HG03571 (cell line): ENCODE measurements around the gene CHD5.

Experiments used
- ATAC-seq: cut with Tn5 transposase; IDR thresholded peaks from one replicate; pipeline ENCODE4 v1.9.1; 2021; ENCODE audit not compliant: unreplicated experiment

The CHD5 gene

GRCh38 chr1:6134741-6135510 is 45.2 kb downstream of the CHD5 start:
- ATAC-seq = no peak

GRCh38 chr1:6134206-6134605 is 45.9 kb downstream of the CHD5 start:
- ATAC-seq = no peak

GRCh38 chr1:6133146-6133895 is 46.8 kb downstream of the CHD5 start:
- ATAC-seq = no peak

GRCh38 chr1:6131561-6131960 is 48.6 kb downstream of the CHD5 start:
- ATAC-seq = no peak

- no peak for ATAC-seq
Measured at GRCh38 chr1:6130596-6130995, 49.5 kb downstream of the CHD5 start.

GRCh38 chr1:6130036-6130435 is 50.1 kb downstream of the CHD5 start:
- no peak for ATAC-seq

GRCh38 chr1:6129313-6129712 is 50.8 kb downstream of the CHD5 start:
- ATAC-seq = no peak

GRCh38 chr1:6128276-6129081 is 51.6 kb downstream of the CHD5 start:
- no peak for ATAC-seq

GRCh38 chr1:6127587-6128163 is 52.4 kb downstream of the CHD5 start:
- ATAC-seq = no peak

- ATAC-seq = no peak
Measured at GRCh38 chr1:6126521-6127067, 53.5 kb downstream of the CHD5 start.

- no peak for ATAC-seq
Measured at GRCh38 chr1:6126028-6126427, 54.1 kb downstream of the CHD5 start.

- no peak for ATAC-seq
Measured at GRCh38 chr1:6125366-6125765, 54.8 kb downstream of the CHD5 start.

GRCh38 chr1:6124746-6125365 is 55.3 kb downstream of the CHD5 start:
- no peak for ATAC-seq

- ATAC-seq = no peak
Measured at GRCh38 chr1:6124341-6124740, 55.8 kb downstream of the CHD5 start.

GRCh38 chr1:6123816-6124215 is 56.3 kb downstream of the CHD5 start:
- no peak for ATAC-seq

- ATAC-seq = no peak
Measured at GRCh38 chr1:6123083-6123482, 57.0 kb downstream of the CHD5 start.

- no peak for ATAC-seq
Measured at GRCh38 chr1:6121651-6122370, 58.3 kb downstream of the CHD5 start.

GRCh38 chr1:6121021-6121421 is 59.1 kb downstream of the CHD5 start:
- ATAC-seq = no peak

- ATAC-seq = no peak
Measured at GRCh38 chr1:6118415-6118814, 61.7 kb downstream of the CHD5 start.

GRCh38 chr1:6117624-6118023 is 62.5 kb downstream of the CHD5 start:
- ATAC-seq = no peak
